Lung (tissue), 12 donors: ENCODE data around the gene NDUFV1. TPM values are rescaled to one million over a fixed set of nuclear protein-coding genes. Genes with fewer than 3 reads are reported as not detected.
"Not testable (repeated sequence)": the region's sequence is repeated elsewhere in the genome, so short reads cannot be mapped to it uniquely, and the experiment has no call there.

Experiments used
- ATAC-seq: fragments of 200-7000 bp; cut with Tn5 transposase; one replicate; pipeline ENCODE4 v1.9.1; 2020; ENCODE audit warnings: moderate number of reproducible peaks; ENCODE audit not compliant: insufficient read depth, low FRiP score
- DNase-seq, 3 donors: peaks; one replicate each; pipeline ENCODE4 v3.0.0-alpha.2; 2013 to 2017
- H3K27ac ChIP-seq, 2 donors: one replicate each; pipeline ENCODE4 v1.5.1; 2013; ENCODE audit warnings: mild to moderate bottlenecking in 2 of 2, moderate library complexity in 2 of 2, control low read depth in 1 of 2, inconsistent platforms in 1 of 2, low read depth in 1 of 2, low read length in 1 of 2
- H3K27me3 ChIP-seq, 3 donors: one replicate each; pipeline ENCODE4 v1.5.1; 2013; ENCODE audit warnings: low read length in 2 of 3; ENCODE audit not compliant: control insufficient read depth in 3 of 3, insufficient read depth in 3 of 3
- H3K36me3 ChIP-seq, 4 donors: one replicate each; pipeline ENCODE4 v1.5.1; 2013; ENCODE audit warnings: low read length in 4 of 4, mild to moderate bottlenecking in 1 of 4, moderate library complexity in 1 of 4; ENCODE audit not compliant: control insufficient read depth in 4 of 4, insufficient read depth in 4 of 4
- H3K4me1 ChIP-seq, 5 donors: one replicate each; pipeline ENCODE4 v1.5.1; 2013; ENCODE audit warnings: low read length in 5 of 5, mild to moderate bottlenecking in 2 of 5, moderate library complexity in 1 of 5; ENCODE audit not compliant: control insufficient read depth in 5 of 5, insufficient read depth in 5 of 5
- H3K4me3 ChIP-seq: one replicate; pipeline ENCODE4 v1.5.1; 2013; ENCODE audit warnings: mild to moderate bottlenecking, control low read depth, moderate library complexity
- H3K9ac ChIP-seq, 2 donors: one replicate each; pipeline ENCODE4 v1.5.1; 2013; ENCODE audit warnings: low read length in 2 of 2, control low read depth in 1 of 2; ENCODE audit not compliant: insufficient read depth in 1 of 2
- H3K9me3 ChIP-seq, 4 donors: one replicate each; pipeline ENCODE4 v1.5.1; 2013; ENCODE audit warnings: low read length in 3 of 4, mild to moderate bottlenecking in 1 of 4, moderate library complexity in 1 of 4; ENCODE audit not compliant: control insufficient read depth in 4 of 4, insufficient read depth in 3 of 4
- WGBS, 2 donors: extraction: QIAGEN DNeasy Blood & Tissue Kit; methylation state at CpG; one replicate each; pipeline ENCODE4 v1.1.7; 2013; 5-methylcytosine and 5-hydroxymethylcytosine counted together
- polyA plus RNA-seq, 2 donors: library from polyadenylated mRNA; stranded (reverse); fragments of 200-250 nt; gene quantifications; one replicate each; pipeline ENCODE4 v1.2.1, GENCODE V29; 2013
- total RNA-seq, 2 donors: library from RNA; depleted of rRNA in 1 of 2; stranded (reverse); fragments of >200 nt in 1 of 2; gene quantifications; one replicate each; pipeline ENCODE4 v1.2.1, GENCODE V29; 2014 to 2021
- TF ChIP-seq, protein P1 (sequence below): IDR thresholded peaks from 2 replicates; pipeline ENCODE4 v1.5.1; 2012; ENCODE audit warnings: mild to moderate bottlenecking; ENCODE audit errors: control extremely low read depth, extremely low read depth
- donor health status: control.
- donor health status: control.
- donor health status: Bipolar disorder and iron deficiency.
- donor health status: healthy.
- donor health status: DM: yes; HTN: yes; CAD: no.

The NDUFV1 gene
- total and polyA plus RNA-seq, 4 donors = 113 to 191 (median 140) TPM

- no peak overlapping the region for H3K4me3 ChIP-seq
- no peak for DNase-seq
- no peaks in the 10 kb centered on the region for H3K36me3 ChIP-seq
- TF ChIP-seq, protein P1, sequence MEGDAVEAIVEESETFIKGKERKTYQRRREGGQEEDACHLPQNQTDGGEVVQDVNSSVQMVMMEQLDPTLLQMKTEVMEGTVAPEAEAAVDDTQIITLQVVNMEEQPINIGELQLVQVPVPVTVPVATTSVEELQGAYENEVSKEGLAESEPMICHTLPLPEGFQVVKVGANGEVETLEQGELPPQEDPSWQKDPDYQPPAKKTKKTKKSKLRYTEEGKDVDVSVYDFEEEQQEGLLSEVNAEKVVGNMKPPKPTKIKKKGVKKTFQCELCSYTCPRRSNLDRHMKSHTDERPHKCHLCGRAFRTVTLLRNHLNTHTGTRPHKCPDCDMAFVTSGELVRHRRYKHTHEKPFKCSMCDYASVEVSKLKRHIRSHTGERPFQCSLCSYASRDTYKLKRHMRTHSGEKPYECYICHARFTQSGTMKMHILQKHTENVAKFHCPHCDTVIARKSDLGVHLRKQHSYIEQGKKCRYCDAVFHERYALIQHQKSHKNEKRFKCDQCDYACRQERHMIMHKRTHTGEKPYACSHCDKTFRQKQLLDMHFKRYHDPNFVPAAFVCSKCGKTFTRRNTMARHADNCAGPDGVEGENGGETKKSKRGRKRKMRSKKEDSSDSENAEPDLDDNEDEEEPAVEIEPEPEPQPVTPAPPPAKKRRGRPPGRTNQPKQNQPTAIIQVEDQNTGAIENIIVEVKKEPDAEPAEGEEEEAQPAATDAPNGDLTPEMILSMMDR = no peak
- ATAC-seq = no peak
- H3K4me1 ChIP-seq = peaks cover 0 to 4% (median 0%) of the 10 kb centered on the region in 5 donors
- no peak overlapping the region for H3K27ac ChIP-seq
- peaks cover 0 to 4% (median 0%) of the 10 kb centered on the region in 3 donors for H3K27me3 ChIP-seq
- H3K9ac ChIP-seq = no peak overlapping the region
- 80 to 82% methylated on average over 9 of the region's 9 CpGs for WGBS, 2 donors
- peaks cover 0 to 5% (median 0%) of the 10 kb centered on the region in 4 donors for H3K9me3 ChIP-seq
These were observed 47.5 kb downstream of the NDUFV1 start for GRCh38 chr11:67654225-67654624.

DNA sequence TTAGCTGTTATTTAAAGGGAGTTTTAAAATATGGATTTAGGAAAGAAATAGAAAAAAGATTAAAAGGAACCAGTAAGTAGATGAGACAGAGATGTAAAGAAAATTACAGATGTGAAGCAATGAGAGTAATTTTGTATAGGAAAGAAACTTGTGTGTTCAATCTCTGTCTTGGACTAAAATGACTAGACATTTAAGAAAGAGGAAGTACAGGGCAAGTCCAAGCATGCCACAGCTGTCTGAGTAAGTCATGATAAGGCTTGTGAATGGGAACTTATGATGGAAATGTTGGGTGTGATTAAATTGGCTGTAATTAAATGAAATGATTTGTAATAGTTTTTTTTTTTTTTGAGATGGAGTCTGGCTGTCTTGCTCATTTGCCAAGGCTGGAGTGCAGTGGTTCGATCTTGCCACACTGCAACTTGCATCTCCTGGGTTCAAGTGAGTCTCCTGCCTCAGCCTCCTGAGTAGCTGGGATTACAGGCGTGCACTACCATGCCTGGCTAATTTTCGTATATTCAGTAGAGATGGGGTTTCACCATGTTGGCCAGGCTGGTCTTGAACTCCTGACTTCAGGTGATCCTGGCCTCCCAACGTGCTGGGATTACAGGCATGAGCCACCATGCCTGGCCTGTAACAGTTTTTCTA, 49.7 kb downstream of the NDUFV1 start:
- Histone ChIP-seq H3K4me1 (no peaks in the 10 kb centered on the region), H3K4me3 (no peak overlapping the region), H3K9me3 (no peaks in the 10 kb centered on the region), H3K27me3 (no peaks in the 10 kb centered on the region), H3K27ac (no peak overlapping the region), H3K9ac (no peak overlapping the region), H3K36me3 (no peaks in the 10 kb centered on the region)
- 93 to 94% methylated on average over 4 of the region's 4 CpGs for WGBS, 2 donors
- TF ChIP-seq, protein P1 = no peak
- ATAC-seq = no peak
- DNase-seq = no peak

DNA sequence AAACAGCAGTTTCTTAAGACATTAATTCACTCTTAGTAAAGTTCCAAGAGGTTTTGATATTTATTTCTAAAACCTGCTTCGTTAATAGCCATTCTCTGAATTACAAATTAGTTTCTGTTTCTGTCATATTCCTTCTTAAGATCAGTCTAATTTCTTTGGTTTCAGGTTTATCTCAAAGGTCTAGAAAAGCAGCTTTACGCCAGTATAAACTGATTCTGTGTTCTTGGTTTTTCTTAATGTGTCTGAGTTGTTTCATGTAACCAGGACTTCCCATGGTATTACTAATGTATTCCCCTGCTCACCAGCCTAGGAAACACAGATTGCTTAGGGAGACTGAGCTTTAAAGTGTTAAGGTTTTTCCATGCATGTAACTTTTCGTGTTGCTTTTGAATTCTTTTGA, 50.6 kb downstream of the NDUFV1 start:
- no peaks in the 10 kb centered on the region for H3K36me3 ChIP-seq
- ATAC-seq (no peak), DNase-seq (no peak)
- H3K9ac ChIP-seq = no peak overlapping the region
- TF ChIP-seq, protein P1 = no peak
- no peaks in the 10 kb centered on the region for H3K4me1 ChIP-seq
- H3K27ac ChIP-seq = no peak overlapping the region
- WGBS, 2 donors = 41 to 55% methylated on average over 3 of the region's 3 CpGs
- H3K4me3 ChIP-seq = no peak overlapping the region
- no peaks in the 10 kb centered on the region for H3K27me3 ChIP-seq
- H3K9me3 ChIP-seq = no peaks in the 10 kb centered on the region

DNA sequence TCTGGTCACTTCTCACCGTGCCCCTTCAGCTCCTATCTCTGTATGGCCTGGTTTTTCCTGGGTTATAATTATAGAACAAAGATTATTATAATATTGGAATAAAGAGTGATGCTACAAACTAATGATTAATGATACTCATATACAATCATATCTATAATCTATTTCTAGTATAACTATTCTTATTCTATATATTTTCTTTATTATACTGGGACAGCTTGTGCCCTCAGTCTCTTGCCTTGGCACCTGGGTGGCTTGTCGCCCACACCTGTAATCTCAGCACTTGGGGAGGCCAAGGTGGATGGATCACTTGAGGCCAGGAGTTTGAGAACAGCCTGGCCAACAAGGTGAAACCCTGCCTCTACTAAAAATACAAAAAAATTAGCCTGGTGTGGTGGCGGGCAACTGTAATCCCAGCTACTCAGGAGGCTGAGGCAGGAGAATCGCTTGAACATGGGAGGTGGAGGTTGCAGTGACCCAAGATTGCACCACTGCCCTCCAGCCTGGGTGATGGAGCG, 53.0 kb downstream of the NDUFV1 start:
- H3K4me1 ChIP-seq, H3K9ac ChIP-seq, ATAC-seq, H3K4me3 ChIP-seq, DNase-seq, H3K36me3 ChIP-seq, H3K27ac ChIP-seq, H3K27me3 ChIP-seq, H3K9me3 ChIP-seq: not testable (repeated sequence)
- WGBS, 2 donors = 61 to 70% methylated on average over 5 of the region's 5 CpGs

GRCh38 chr11:67660752-67661151, 54.0 kb downstream of the NDUFV1 start:
- DNase-seq = not testable (repeated sequence)
- 73 to 82% methylated on average over 5 of the region's 5 CpGs for WGBS, 2 donors

More at GRCh38 chr11:67660752-67661151, 54.0 kb downstream of the NDUFV1 start:
- not testable (repeated sequence) for H3K9me3 ChIP-seq, H3K27me3 ChIP-seq, H3K9ac ChIP-seq, H3K4me1 ChIP-seq, H3K36me3 ChIP-seq, H3K27ac ChIP-seq, H3K4me3 ChIP-seq, ATAC-seq
